ENCODE results near the gene MEN1.

DNA sequence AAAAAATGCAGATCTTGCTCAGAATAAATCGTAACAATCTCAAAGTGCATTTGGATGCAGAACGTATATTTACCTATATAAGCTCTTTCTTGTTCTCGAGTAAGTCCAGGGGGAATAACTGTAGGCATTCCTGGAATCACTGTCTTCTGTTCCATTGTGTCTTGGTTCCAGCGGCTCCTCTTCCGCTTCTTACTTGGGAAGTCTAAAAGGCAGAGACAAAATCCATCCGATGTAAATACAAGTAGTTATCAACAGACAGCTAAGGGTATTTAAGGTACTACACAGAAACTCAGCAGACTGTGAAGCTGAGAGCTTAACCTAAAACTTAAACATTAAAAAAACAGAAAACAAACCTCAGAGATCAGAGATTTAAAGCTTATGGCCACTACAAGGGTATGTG is 33.9 kb downstream of the MEN1 start:
- TF ChIP-seq, protein P1, sequence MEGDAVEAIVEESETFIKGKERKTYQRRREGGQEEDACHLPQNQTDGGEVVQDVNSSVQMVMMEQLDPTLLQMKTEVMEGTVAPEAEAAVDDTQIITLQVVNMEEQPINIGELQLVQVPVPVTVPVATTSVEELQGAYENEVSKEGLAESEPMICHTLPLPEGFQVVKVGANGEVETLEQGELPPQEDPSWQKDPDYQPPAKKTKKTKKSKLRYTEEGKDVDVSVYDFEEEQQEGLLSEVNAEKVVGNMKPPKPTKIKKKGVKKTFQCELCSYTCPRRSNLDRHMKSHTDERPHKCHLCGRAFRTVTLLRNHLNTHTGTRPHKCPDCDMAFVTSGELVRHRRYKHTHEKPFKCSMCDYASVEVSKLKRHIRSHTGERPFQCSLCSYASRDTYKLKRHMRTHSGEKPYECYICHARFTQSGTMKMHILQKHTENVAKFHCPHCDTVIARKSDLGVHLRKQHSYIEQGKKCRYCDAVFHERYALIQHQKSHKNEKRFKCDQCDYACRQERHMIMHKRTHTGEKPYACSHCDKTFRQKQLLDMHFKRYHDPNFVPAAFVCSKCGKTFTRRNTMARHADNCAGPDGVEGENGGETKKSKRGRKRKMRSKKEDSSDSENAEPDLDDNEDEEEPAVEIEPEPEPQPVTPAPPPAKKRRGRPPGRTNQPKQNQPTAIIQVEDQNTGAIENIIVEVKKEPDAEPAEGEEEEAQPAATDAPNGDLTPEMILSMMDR (IDR thresholded peaks at IDR 0.05), result no peak
- TF ChIP-seq POLR2AphosphoS5 (IDR thresholded peaks at IDR 0.05) (no peak), POLR2A (IDR thresholded peaks at IDR 0.05) (no peak)
